Motor neuron (in vitro differentiated cells): ENCODE measurements around the gene ROBO2. TPM values are rescaled to one million over a fixed set of nuclear protein-coding genes. Genes with fewer than 3 reads are reported as not detected.

ENCODE experiments used
- ATAC-seq, 8 experiments: fragments of 200-7000 bp; cut with Tn5 transposase; replicated peaks in 6 of 8; 2 replicates each; pipeline ENCODE4 v1.8.0; 2021; ENCODE audit warnings: mild to moderate bottlenecking in 8 of 8, moderate library complexity in 8 of 8
- H3K27ac ChIP-seq, 2 donors: fragments of 250-450 bp; sonication (Bioruptor Pico); 2 replicates each; pipeline ENCODE4 v1.9.0; 2021; ENCODE audit warnings: antibody characterized with exemption in 2 of 2, mild to moderate bottlenecking in 2 of 2, moderate library complexity in 1 of 2
- H3K4me1 ChIP-seq, 2 donors: fragments of 250-450 bp; sonication (Bioruptor Pico); replicated peaks in 1 of 2; 2 replicates each; pipeline ENCODE4 v1.6.1; 2021; ENCODE audit warnings: antibody characterized with exemption in 2 of 2, mild to moderate bottlenecking in 2 of 2, moderate library complexity in 1 of 2
- H3K4me3 ChIP-seq, 5 donors: fragments of 250-450 bp; sonication (Bioruptor Pico); 2 replicates each; pipeline ENCODE4 v1.9.0; 2021; ENCODE audit warnings: antibody characterized with exemption in 5 of 5, mild to moderate bottlenecking in 5 of 5, moderate library complexity in 4 of 5
- WGBS, 10 experiments: fragments of 450-650 bp; shearing (Covaris generic); methylation state at CpG; one replicate each; pipeline ENCODE4 v1.0.0; 2022; 5-methylcytosine and 5-hydroxymethylcytosine counted together
- in situ Hi-C, 9 experiments: fragments of 400-800 bp; cut with MboI; loops; one replicate each; pipeline ENCODE4 v1.15.0; 2021; ENCODE audit warnings: low sequenced_read_pairs in 9 of 9, low pct_unique_long_range_greater_than_20kb in 2 of 9; ENCODE audit not compliant: unreplicated experiment in 9 of 9
- total RNA-seq, 8 experiments: library from RNA; unstranded; fragments of 300-600 nt; gene quantifications; 2 replicates each; pipeline versions ENCODE4 v1.2.3 to v1.2.4, GENCODE V29; 2022

The ROBO2 gene
- total RNA-seq, 8 experiments from 2014 or later: 28.3 to 127 (median 41.2) TPM

GRCh38 chr3:77345009-77345408, 305.1 kb downstream of the ROBO2 start:
- no peak overlapping the region for H3K27ac ChIP-seq
- no peak overlapping the region for H3K4me3 ChIP-seq
- WGBS, 10 experiments: 53 to 100% (median 80%) methylated on average over 1 to 2 of the region's 2 CpGs; no CpG with 5 or more reads in 3 of the 10 experiments
- no peak for ATAC-seq
- no peaks in the 10 kb centered on the region for H3K4me1 ChIP-seq
- in situ Hi-C loops: no loop called here

- H3K4me1 ChIP-seq: no peaks in the 10 kb centered on the region
- ATAC-seq: peak in 2 of 8 experiments; percentile 32 to 50
- no peak overlapping the region for H3K4me3 ChIP-seq
- no peak overlapping the region for H3K27ac ChIP-seq
- in situ Hi-C loops: no loop called here
- WGBS, 10 experiments: 53 to 100% (median 77%) methylated on average over 1 to 6 of the region's 6 CpGs; no CpG with 5 or more reads in 3 of the 10 experiments
These were observed 308.5 kb downstream of the ROBO2 start for GRCh38 chr3:77348244-77348855.

- H3K27ac ChIP-seq: no peak overlapping the region
- no peak overlapping the region for H3K4me3 ChIP-seq
- H3K4me1 ChIP-seq: no peaks in the 10 kb centered on the region
- peak in 1 of 8 experiments; percentile 19 for ATAC-seq
- in situ Hi-C loops: no loop called here
These were observed 315.1 kb downstream of the ROBO2 start for GRCh38 chr3:77354958-77355357.

GRCh38 chr3:77362936-77363335, 323.0 kb downstream of the ROBO2 start:
- Histone ChIP-seq H3K27ac (no peak overlapping the region), H3K4me1 (no peaks in the 10 kb centered on the region), H3K4me3 (no peak overlapping the region)
- no peak for ATAC-seq
- in situ Hi-C loops: no loop called here
- WGBS, 10 experiments: 11 to 100% (median 75%) methylated on average over 1 of the region's 1 CpG; no CpG with 5 or more reads in 5 of the 10 experiments

- in situ Hi-C loops: no loop called here
- 18 to 100% (median 90%) methylated on average over 1 of the region's 1 CpG; no CpG with 5 or more reads in 5 of the 10 experiments for WGBS, 10 experiments
These were observed 325.3 kb downstream of the ROBO2 start for GRCh38 chr3:77365152-77365551.

GRCh38 chr3:77370413-77370812, 330.5 kb downstream of the ROBO2 start:
- WGBS, 10 experiments: 0 to 88% (median 60%) methylated on average over 1 to 5 of the region's 5 CpGs; no CpG with 5 or more reads in 1 of the 10 experiments
- H3K4me3 ChIP-seq: no peak overlapping the region
- in situ Hi-C loops: no loop called here
- peak in 1 of 8 experiments; percentile 42 for ATAC-seq
- H3K4me1 ChIP-seq: no peaks in the 10 kb centered on the region
- no peak overlapping the region for H3K27ac ChIP-seq

More at GRCh38 chr3:77365152-77365551, 325.3 kb downstream of the ROBO2 start:
- H3K4me3 ChIP-seq: no peak overlapping the region
- no peak for ATAC-seq
- H3K4me1 ChIP-seq: no peaks in the 10 kb centered on the region
- H3K27ac ChIP-seq: no peak overlapping the region

GRCh38 chr3:77372018-77372417, 332.1 kb downstream of the ROBO2 start:
- ATAC-seq: no peak
- WGBS, 10 experiments: 63 to 100% (median 80%) methylated on average over 1 to 3 of the region's 3 CpGs
- no peaks in the 10 kb centered on the region for H3K4me1 ChIP-seq
- H3K4me3 ChIP-seq: no peak overlapping the region
- no peak overlapping the region for H3K27ac ChIP-seq
- in situ Hi-C loops: no loop called here

- no peak overlapping the region for H3K27ac ChIP-seq
- in situ Hi-C loops: no loop called here
- ATAC-seq: no peak
- no peaks in the 10 kb centered on the region for H3K4me1 ChIP-seq
- H3K4me3 ChIP-seq: no peak overlapping the region
- WGBS, 10 experiments: 33 to 100% (median 89%) methylated on average over 2 of the region's 2 CpGs
These were observed 332.9 kb downstream of the ROBO2 start for GRCh38 chr3:77372634-77373346.

GRCh38 chr3:77373619-77374018, 333.7 kb downstream of the ROBO2 start:
- 54 to 100% (median 94%) methylated on average over 1 to 6 of the region's 6 CpGs; no CpG with 5 or more reads in 3 of the 10 experiments for WGBS, 10 experiments
- no peak overlapping the region for H3K4me3 ChIP-seq
- in situ Hi-C loops: no loop called here
- H3K4me1 ChIP-seq: no peaks in the 10 kb centered on the region
- no peak overlapping the region for H3K27ac ChIP-seq
- ATAC-seq: no peak

- ATAC-seq: peak in 3 of 8 experiments; percentile 58 to 81 (median 76)
- H3K4me3 ChIP-seq: no peak overlapping the region
- peaks cover 0 to 2% of the 10 kb centered on the region in 2 donors for H3K4me1 ChIP-seq
- in situ Hi-C loops: no loop called here
- 0 to 100% (median 65%) methylated on average over 1 to 2 of the region's 2 CpGs; no CpG with 5 or more reads in 3 of the 10 experiments for WGBS, 10 experiments
- H3K27ac ChIP-seq: no peak overlapping the region
These were observed 336.6 kb downstream of the ROBO2 start for GRCh38 chr3:77376511-77376910.

- Histone ChIP-seq H3K27ac (no peak overlapping the region), H3K4me1 (peaks cover 0 to 2% of the 10 kb centered on the region in 2 donors), H3K4me3 (no peak overlapping the region)
- WGBS, 10 experiments: 10 to 100% (median 89%) methylated on average over 1 of the region's 1 CpG; no CpG with 5 or more reads in 2 of the 10 experiments
- in situ Hi-C loops: no loop called here
- ATAC-seq: no peak
These were observed 337.8 kb downstream of the ROBO2 start for GRCh38 chr3:77377717-77378116.

- peaks cover 0 to 2% of the 10 kb centered on the region in 2 donors for H3K4me1 ChIP-seq
- in situ Hi-C loops: no loop called here
- no peak overlapping the region for H3K4me3 ChIP-seq
- H3K27ac ChIP-seq: no peak overlapping the region
- WGBS, 10 experiments: 6 to 100% (median 76%) methylated on average over 2 to 3 of the region's 3 CpGs
- ATAC-seq: no peak
These were observed 340.2 kb downstream of the ROBO2 start for GRCh38 chr3:77380136-77380535.

- Histone ChIP-seq H3K4me3 (no peak overlapping the region), H3K4me1 (peaks cover 0 to 2% of the 10 kb centered on the region in 2 donors), H3K27ac (no peak overlapping the region)
- ATAC-seq: peak in 3 of 8 experiments; percentile 14 to 78 (median 62)
- in situ Hi-C loops: no loop called here
- WGBS, 10 experiments: 0 to 100% (median 14%) methylated on average over 1 of the region's 1 CpG; no CpG with 5 or more reads in 1 of the 10 experiments
These were observed 341.5 kb downstream of the ROBO2 start for GRCh38 chr3:77381431-77381830.
